NB4 (cell line): ENCODE measurements around the gene IL17RE.

Source experiments
- DNase-seq: peaks from one replicate; pipeline ENCODE4 v3.0.0; 2010; ENCODE audit warnings: low read depth
- H3K4me3 ChIP-seq: one replicate; pipeline ENCODE4 v1.5.1; 2011; ENCODE audit warnings: mild to moderate bottlenecking, low read depth, low read length, moderate library complexity
- MYC ChIP-seq: IDR thresholded peaks from 2 replicates; pipeline ENCODE4 v1.6.1; 2011; ENCODE audit warnings: low read depth, low read length
- POLR2A ChIP-seq: IDR thresholded peaks from 2 replicates; pipeline ENCODE4 v1.6.1; 2011; ENCODE audit warnings: mild to moderate bottlenecking; ENCODE audit not compliant: insufficient read length; ENCODE audit errors: extremely low read depth
- TF ChIP-seq, protein P1 (sequence below): IDR thresholded peaks from 2 replicates; pipeline ENCODE4 v1.6.1; 2011; ENCODE audit warnings: low read depth, low read length
- TF ChIP-seq, protein P2 (sequence below): IDR thresholded peaks from one replicate; pipeline ENCODE4 v1.5.1; 2012; ENCODE audit warnings: low read depth, low read length

IL17RE gene

DNA sequence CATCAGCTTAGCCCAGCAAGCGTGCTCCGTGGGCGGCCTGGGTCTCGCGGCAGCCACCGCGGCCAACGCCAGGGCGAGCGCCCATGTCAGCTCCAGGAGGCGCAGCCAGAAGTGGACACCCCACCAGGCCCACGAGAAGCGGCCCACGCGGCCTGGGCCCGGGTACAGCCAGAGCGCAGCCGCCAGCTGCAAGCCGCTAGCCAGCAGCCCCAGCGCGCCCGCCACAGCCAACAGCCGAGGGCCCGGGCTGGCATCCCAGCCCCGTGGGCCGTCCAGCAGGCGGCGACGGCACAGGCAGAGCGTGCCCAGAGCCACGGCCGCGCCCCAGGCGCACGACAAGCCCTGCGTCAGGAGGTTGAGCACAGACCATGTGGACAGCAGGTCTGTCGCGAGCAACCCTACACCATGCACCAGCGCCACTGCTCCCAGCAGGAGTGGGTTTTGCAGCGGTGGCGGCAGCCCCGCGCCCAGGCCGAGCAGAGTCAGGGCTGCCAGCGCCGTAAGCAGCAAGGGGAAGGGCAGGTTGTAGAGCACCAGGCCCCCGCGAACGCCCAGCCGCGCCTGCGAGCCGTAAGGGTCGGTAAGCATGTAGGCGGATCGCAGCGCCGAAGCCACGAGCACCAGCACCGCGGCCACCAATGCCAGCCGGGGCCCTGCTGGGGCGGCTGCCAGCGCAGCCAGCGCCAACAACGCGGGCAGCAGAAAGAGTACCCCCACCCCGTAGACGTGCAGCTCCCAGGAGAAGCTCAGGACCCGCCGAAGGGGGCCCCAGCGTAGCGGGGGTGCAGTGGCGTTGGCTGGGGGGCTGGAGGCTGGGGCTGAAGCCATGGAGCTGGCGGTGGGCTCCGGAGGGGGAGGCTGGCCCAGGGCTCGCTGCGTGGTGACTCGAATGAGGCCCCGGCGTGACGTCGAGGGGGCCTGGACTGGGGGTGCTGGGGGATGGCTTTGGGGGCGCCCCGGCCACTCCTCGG lies 44.7 kb downstream of the IL17RE start:
- TF ChIP-seq, protein P1, sequence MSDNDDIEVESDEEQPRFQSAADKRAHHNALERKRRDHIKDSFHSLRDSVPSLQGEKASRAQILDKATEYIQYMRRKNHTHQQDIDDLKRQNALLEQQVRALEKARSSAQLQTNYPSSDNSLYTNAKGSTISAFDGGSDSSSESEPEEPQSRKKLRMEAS: no peak
- TF ChIP-seq, protein P2, sequence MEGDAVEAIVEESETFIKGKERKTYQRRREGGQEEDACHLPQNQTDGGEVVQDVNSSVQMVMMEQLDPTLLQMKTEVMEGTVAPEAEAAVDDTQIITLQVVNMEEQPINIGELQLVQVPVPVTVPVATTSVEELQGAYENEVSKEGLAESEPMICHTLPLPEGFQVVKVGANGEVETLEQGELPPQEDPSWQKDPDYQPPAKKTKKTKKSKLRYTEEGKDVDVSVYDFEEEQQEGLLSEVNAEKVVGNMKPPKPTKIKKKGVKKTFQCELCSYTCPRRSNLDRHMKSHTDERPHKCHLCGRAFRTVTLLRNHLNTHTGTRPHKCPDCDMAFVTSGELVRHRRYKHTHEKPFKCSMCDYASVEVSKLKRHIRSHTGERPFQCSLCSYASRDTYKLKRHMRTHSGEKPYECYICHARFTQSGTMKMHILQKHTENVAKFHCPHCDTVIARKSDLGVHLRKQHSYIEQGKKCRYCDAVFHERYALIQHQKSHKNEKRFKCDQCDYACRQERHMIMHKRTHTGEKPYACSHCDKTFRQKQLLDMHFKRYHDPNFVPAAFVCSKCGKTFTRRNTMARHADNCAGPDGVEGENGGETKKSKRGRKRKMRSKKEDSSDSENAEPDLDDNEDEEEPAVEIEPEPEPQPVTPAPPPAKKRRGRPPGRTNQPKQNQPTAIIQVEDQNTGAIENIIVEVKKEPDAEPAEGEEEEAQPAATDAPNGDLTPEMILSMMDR: no peak
- TF ChIP-seq MYC: no peak
- no peak for DNase-seq
- no peak overlapping the region for H3K4me3 ChIP-seq

DNA sequence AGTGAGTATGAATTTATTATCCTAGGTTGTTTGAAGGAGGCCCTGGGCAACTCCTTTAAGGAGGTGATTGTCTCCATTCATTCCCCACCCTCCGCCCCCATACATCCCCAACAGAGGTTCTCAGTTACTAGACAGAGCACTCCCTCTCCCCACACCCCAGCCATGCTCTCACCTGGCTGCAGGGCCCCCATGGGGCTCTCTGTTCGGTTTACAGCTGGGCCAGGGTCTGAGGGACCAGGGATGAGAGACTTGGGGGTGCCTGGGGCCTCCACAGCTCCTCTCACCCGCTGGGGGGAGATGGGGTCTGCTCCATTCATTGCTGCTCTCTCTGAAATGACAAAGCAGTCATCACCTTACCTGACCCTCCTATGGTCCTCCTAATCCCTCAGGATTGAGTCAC lies 45.9 kb downstream of the IL17RE start:
- TF ChIP-seq POLR2A: no peak
- no peak for TF ChIP-seq MYC
- TF ChIP-seq, protein P2: no peak
- TF ChIP-seq, protein P1: no peak
- DNase-seq: no peak
- H3K4me3 ChIP-seq: no peak overlapping the region

DNA sequence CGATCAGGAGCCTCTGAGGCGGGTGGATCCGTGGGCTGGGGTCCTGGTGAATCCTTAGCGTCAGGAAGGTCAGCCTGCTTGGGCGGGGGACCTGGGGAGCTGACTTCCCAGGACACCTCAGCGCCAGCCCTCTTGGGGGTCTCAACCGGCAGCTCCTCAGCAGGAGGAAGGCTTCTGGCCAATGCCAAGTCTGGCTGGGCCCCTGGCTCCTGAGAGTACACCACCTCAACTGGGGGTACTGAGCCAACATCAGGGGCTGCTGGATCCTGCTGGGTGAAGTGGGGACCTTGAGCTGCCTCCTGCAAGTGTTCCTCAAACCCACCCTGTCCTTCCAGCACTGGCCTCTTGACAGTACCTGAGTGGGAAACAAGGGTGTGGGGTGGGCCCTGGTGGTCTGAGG lies 46.5 kb downstream of the IL17RE start:
- no peak for DNase-seq
- H3K4me3 ChIP-seq: no peak overlapping the region
- TF ChIP-seq MYC (no peak), POLR2A (no peak)
- TF ChIP-seq, protein P2: no peak
- TF ChIP-seq, protein P1: no peak

DNA sequence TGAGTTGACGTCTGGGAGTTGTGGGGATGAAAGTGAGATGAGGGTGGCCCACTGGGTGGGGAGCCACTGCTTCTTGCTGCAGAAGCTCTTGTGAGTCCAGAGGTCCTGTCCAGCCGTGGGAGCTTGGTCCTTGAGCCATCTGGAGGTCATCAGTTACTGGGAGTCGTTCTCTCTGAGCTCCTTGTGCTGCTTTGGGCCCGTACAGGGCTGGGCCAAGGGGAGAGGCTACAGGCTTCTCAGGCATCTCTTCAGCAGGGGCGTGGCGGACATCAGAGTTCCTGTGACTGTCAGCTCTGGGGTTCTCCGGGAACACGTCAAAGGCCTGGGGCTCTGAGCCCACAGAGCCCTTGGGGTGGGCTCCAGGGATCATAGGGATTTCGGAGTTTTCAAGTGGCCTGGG lies 47.0 kb downstream of the IL17RE start:
- TF ChIP-seq POLR2A (no peak), MYC (no peak)
- TF ChIP-seq, protein P1: no peak
- TF ChIP-seq, protein P2: no peak
- no peak overlapping the region for H3K4me3 ChIP-seq
- DNase-seq: no peak

DNA sequence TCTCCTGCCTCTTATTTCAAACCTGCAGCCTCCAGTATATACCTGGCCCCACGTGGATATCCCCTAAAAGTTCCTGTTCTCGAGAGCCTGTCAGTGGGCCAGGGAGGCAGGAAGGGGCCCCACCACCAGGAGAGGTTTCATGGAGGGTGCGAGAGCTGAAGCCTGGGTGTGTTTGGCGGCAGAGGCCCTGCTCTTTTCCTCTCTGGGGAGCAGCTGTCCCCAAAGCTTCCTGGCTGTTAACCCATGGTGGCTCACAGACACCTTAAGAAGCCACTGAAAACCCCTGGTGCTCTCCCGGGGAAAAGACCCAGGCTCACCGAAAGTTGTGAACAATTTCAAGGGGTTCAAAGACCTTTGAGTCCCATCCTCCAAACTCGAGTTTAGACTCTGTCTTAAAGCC lies 48.5 kb downstream of the IL17RE start:
- no peak overlapping the region for H3K4me3 ChIP-seq
- peak; percentile 26 for DNase-seq

More for the DNA sequence above, 48.5 kb downstream of the IL17RE start:
- TF ChIP-seq POLR2A: no peak
- TF ChIP-seq, protein P1: no peak
- TF ChIP-seq, protein P2: no peak
- TF ChIP-seq MYC: no peak
